BLaER1 (cell line): Measurements from ENCODE around the gene RPN1.
A peak's percentile ranks its signal among the peaks of the same experiment; 100 is the strongest.

Source experiments
- H3K27ac ChIP-seq: shearing (Covaris generic); formaldehyde crosslinking; 2 replicates; pipeline ENCODE4 v1.8.1; 2022
- H3K27me3 ChIP-seq: shearing (Covaris generic); formaldehyde crosslinking; 2 replicates; pipeline ENCODE4 v1.8.1; 2022
- H3K36me3 ChIP-seq: shearing (Covaris generic); formaldehyde crosslinking; 2 replicates; pipeline ENCODE4 v1.8.1; 2022
- H3K4me1 ChIP-seq: shearing (Covaris generic); formaldehyde crosslinking; 2 replicates; pipeline ENCODE4 v1.8.1; 2022
- H3K4me2 ChIP-seq: shearing (Covaris generic); formaldehyde crosslinking; 2 replicates; pipeline ENCODE4 v1.8.1; 2022
- H3K4me3 ChIP-seq: shearing (Covaris generic); formaldehyde crosslinking; 2 replicates; pipeline ENCODE4 v1.8.1; 2022
- H3K9ac ChIP-seq: shearing (Covaris generic); formaldehyde crosslinking; 2 replicates; pipeline ENCODE4 v1.8.1; 2022
- H3K9me3 ChIP-seq: shearing (Covaris generic); formaldehyde crosslinking; 2 replicates; pipeline ENCODE4 v1.8.1; 2022
- H4K20me1 ChIP-seq: shearing (Covaris generic); formaldehyde crosslinking; 2 replicates; pipeline ENCODE4 v1.8.1; 2022
- Cebpa-rat ChIP-seq: shearing (Covaris generic); IDR thresholded peaks from 2 replicates; pipeline ENCODE4 v1.8.1; 2022

The RPN1 gene

GRCh38 chr3:128584412-128585020 lies 66.1 kb downstream of the RPN1 start:
- H3K27ac ChIP-seq = peak overlapping the region; percentile 23; the same call in 1 of the 2 replicates
- TF ChIP-seq Cebpa-rat = no peak
- H3K4me2 ChIP-seq = peak overlapping the region; percentile 77
- H3K27me3 ChIP-seq = no peaks in the 10 kb centered on the region
- H3K36me3 ChIP-seq = no peaks in the 10 kb centered on the region
- no peaks in the 10 kb centered on the region for H4K20me1 ChIP-seq
- H3K4me1 ChIP-seq = peaks cover 19% of the 10 kb centered on the region
- no peak overlapping the region for H3K4me3 ChIP-seq
- no peak overlapping the region; the same call in 1 of the 2 replicates for H3K9ac ChIP-seq
- peaks cover 12% of the 10 kb centered on the region for H3K9me3 ChIP-seq

GRCh38 chr3:128581566-128581965 lies 69.1 kb downstream of the RPN1 start:
- peaks cover 19% of the 10 kb centered on the region for H3K4me1 ChIP-seq
- H3K27me3 ChIP-seq = no peaks in the 10 kb centered on the region
- no peak overlapping the region for H3K4me3 ChIP-seq
- no peaks in the 10 kb centered on the region for H3K36me3 ChIP-seq
- no peak overlapping the region for H3K4me2 ChIP-seq
- no peaks in the 10 kb centered on the region for H4K20me1 ChIP-seq
- no peak overlapping the region for H3K27ac ChIP-seq
- H3K9ac ChIP-seq = no peak overlapping the region
- TF ChIP-seq Cebpa-rat = no peak
- peaks cover 11% of the 10 kb centered on the region for H3K9me3 ChIP-seq

DNA sequence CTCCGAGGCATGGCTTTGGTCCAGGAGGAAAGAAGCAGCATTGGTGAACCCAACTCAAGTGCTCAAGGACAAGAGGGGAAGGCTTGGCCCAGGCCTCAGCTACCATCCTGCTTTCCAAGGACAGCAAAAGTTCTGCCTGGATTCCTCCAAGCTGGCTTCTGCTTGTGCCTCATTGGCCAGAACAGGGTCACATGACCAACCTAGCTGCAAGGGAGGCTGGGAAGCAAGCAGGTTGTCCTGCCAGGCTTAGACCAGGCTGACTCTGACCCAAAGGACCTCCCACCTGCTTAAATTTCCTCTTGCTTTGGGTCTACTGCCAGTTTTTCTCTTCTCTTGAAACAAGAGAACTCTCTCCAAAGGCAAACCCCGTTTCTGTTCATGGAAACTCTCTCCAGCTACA lies 70.7 kb downstream of the RPN1 start:
- H3K36me3 ChIP-seq = no peaks in the 10 kb centered on the region
- H3K9ac ChIP-seq = no peak overlapping the region
- H3K4me3 ChIP-seq = no peak overlapping the region
- H4K20me1 ChIP-seq = no peaks in the 10 kb centered on the region
- H3K27me3 ChIP-seq = no peaks in the 10 kb centered on the region
- no peak for TF ChIP-seq Cebpa-rat
- H3K9me3 ChIP-seq = peaks cover 11% of the 10 kb centered on the region
- no peak overlapping the region for H3K27ac ChIP-seq
- peaks cover 15% of the 10 kb centered on the region for H3K4me1 ChIP-seq
- H3K4me2 ChIP-seq = no peak overlapping the region

DNA sequence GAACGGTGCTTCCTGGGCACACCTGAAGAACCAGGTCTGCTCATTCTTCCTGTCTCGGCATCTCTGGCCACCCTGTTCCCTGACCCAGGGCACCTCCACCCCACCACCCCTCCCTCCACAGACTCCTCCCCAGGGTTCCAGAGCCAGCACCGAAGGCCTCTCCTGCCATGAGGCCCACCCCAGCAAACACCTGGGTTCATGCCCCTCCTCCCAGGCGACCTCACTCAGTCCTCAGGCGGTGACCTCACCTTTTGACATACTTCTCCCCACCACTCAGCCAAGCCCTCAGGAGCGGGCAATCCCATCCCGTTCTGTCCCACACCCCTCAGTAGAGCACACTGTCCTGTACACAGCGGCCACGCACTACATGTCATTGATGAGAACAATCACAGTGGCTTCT lies 72.3 kb downstream of the RPN1 start:
- no peaks in the 10 kb centered on the region for H3K36me3 ChIP-seq

GRCh38 chr3:128577711-128578110 lies 72.9 kb downstream of the RPN1 start:
- TF ChIP-seq Cebpa-rat = no peak
- Histone ChIP-seq H3K4me3 (no peak overlapping the region), H3K4me2 (no peak overlapping the region), H4K20me1 (no peaks in the 10 kb centered on the region), H3K9me3 (peaks cover 11% of the 10 kb centered on the region), H3K36me3 (no peaks in the 10 kb centered on the region), H3K27me3 (no peaks in the 10 kb centered on the region), H3K27ac (no peak overlapping the region), H3K4me1 (peaks cover 14% of the 10 kb centered on the region), H3K9ac (no peak overlapping the region)

More for the DNA sequence above, 72.3 kb downstream of the RPN1 start:
- H3K9me3 ChIP-seq = peaks cover 11% of the 10 kb centered on the region
- H3K27ac ChIP-seq = no peak overlapping the region
- TF ChIP-seq Cebpa-rat = no peak
- no peak overlapping the region for H3K9ac ChIP-seq
- peaks cover 8% of the 10 kb centered on the region for H3K4me1 ChIP-seq
- H3K27me3 ChIP-seq = no peaks in the 10 kb centered on the region
- H4K20me1 ChIP-seq = no peaks in the 10 kb centered on the region
- no peak overlapping the region for H3K4me2 ChIP-seq
- H3K4me3 ChIP-seq = no peak overlapping the region

DNA sequence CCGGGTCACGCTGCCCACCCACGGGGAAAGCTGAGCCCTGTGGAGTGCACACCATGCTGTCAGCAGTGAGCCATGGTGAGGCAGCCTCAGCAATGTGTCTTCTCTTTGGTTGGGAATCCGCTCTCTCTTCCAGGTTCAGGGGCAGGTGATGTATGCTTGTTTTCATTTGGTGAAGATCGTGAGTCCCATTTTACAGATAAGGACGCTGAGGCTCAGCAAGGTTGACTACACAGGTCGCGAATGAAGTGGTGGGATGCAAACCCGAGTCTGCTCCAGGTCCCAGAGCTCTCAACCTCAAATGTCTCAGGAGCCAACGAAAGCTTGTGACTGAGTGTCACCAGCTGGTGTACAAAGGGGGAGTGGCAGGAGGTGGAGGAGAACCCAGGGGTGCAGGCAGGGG lies 74.3 kb downstream of the RPN1 start:
- Histone ChIP-seq H3K36me3 (no peaks in the 10 kb centered on the region), H4K20me1 (no peaks in the 10 kb centered on the region), H3K9ac (no peak overlapping the region), H3K4me3 (no peak overlapping the region), H3K27ac (no peak overlapping the region), H3K4me1 (peaks cover 14% of the 10 kb centered on the region), H3K27me3 (no peaks in the 10 kb centered on the region), H3K9me3 (peaks cover 11% of the 10 kb centered on the region), H3K4me2 (no peak overlapping the region)
- no peak for TF ChIP-seq Cebpa-rat

DNA sequence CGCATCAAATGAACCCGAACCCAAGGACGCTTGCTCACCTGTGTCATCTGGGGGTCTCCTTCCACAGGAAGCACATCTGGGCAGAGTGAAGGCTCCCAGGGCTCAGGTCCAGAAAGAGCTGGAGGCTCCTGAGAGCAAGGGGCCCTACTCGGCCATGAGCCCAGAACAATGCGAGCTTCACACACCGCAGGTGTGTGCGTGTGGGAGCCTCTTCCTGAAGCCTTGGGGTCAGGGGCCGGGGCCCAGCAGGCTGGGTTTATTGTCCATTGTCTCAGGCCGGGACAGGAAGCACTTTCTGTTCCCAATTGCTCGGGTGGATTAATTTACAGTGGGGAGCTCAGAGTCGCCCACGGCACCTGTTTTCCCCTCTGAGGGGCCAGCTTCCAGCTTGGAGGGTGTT lies 74.8 kb downstream of the RPN1 start:
- Histone ChIP-seq H4K20me1 (no peaks in the 10 kb centered on the region), H3K27me3 (no peaks in the 10 kb centered on the region), H3K9ac (no peak overlapping the region), H3K4me1 (peaks cover 14% of the 10 kb centered on the region), H3K4me2 (no peak overlapping the region), H3K4me3 (no peak overlapping the region), H3K27ac (no peak overlapping the region), H3K36me3 (no peaks in the 10 kb centered on the region), H3K9me3 (peaks cover 11% of the 10 kb centered on the region)
- TF ChIP-seq Cebpa-rat = no peak

GRCh38 chr3:128573707-128574162 lies 76.9 kb downstream of the RPN1 start:
- H3K9me3 ChIP-seq = no peaks in the 10 kb centered on the region
- no peak overlapping the region for H3K9ac ChIP-seq
- no peak overlapping the region for H3K4me3 ChIP-seq
- peak overlapping the region; percentile 48 for H3K4me2 ChIP-seq
- TF ChIP-seq Cebpa-rat = no peak
- no peaks in the 10 kb centered on the region for H3K36me3 ChIP-seq
- no peak overlapping the region for H3K27ac ChIP-seq
- H3K27me3 ChIP-seq = no peaks in the 10 kb centered on the region
- no peaks in the 10 kb centered on the region for H4K20me1 ChIP-seq
- peaks cover 14% of the 10 kb centered on the region for H3K4me1 ChIP-seq

DNA sequence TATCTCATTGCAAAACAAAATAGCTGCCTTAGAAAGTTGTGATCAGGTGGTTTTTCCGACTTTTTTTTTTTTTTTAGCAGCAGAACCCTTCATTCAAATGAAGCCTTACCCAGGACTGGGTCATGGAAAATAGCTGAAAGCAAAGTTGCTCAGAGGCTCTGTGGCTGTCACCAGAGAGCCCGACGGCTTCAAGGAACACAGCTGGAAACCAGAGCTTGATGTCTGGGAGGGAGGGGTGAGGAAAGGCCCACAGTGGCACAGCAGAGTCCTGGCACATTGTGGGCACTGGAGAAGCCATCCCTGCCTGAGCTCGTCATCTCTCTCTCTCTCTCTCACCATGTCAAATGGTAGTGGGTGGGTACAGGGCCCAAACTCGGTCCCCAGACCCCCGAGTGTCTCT lies 77.5 kb downstream of the RPN1 start:
- Histone ChIP-seq H3K4me3 (no peak overlapping the region), H3K4me2 (peak overlapping the region; percentile 48)
- no peak for TF ChIP-seq Cebpa-rat

DNA sequence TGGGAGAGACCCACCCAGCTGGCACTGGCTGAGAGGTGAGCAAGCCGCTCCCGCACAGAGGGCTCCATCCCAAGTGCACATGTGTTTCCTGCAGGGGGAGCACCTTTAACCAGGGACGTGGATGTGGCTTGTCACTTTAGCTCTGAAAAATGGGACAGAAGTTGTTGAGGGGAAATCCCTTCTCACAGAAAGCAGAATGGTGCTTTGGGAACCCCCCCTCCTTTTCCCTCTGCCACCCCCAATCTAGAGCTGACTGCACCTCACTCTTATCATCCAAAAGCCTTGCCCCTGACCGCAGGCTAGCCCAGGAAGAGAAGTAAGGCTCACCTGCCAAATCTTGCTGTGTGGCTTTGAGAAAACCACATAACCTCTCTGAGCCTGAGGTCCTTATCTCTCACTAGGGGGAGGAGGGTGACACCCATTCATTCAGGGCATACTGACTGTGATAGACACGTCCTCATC lies 77.9 kb downstream of the RPN1 start:
- H3K4me2 ChIP-seq = no peak overlapping the region
- H3K4me3 ChIP-seq = no peak overlapping the region
- H3K36me3 ChIP-seq = no peaks in the 10 kb centered on the region
- no peaks in the 10 kb centered on the region for H3K27me3 ChIP-seq
- H3K9ac ChIP-seq = no peak overlapping the region
- no peaks in the 10 kb centered on the region for H4K20me1 ChIP-seq
- no peak for TF ChIP-seq Cebpa-rat
- H3K4me1 ChIP-seq = peaks cover 14% of the 10 kb centered on the region
- H3K9me3 ChIP-seq = no peaks in the 10 kb centered on the region
- no peak overlapping the region for H3K27ac ChIP-seq

More for the DNA sequence above, 77.5 kb downstream of the RPN1 start:
- H3K36me3 ChIP-seq = no peaks in the 10 kb centered on the region
- H3K9me3 ChIP-seq = no peaks in the 10 kb centered on the region
- H3K27ac ChIP-seq = no peak overlapping the region
- no peaks in the 10 kb centered on the region for H4K20me1 ChIP-seq
- no peaks in the 10 kb centered on the region for H3K27me3 ChIP-seq
- H3K9ac ChIP-seq = no peak overlapping the region
- H3K4me1 ChIP-seq = peaks cover 14% of the 10 kb centered on the region

DNA sequence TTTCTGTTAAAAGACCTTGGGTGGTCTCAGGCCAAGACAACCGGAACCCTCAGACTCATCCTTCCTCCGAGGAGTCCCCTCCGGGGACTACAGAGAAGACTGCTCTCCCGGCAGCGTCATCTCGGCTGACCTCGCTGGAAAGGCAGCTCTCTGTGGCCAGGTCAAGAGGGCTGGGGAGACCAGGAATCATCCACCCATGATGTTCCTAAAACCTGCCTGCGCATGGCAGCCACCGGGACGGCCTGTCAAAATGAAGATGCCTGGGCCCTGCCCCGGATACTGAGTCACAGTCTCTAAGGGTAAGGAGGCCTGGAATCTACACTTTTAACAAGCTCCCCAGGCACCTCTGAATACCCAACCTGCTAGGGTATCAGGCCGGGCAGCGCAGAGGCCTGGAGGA lies 78.6 kb downstream of the RPN1 start:
- H3K4me3 ChIP-seq = no peak overlapping the region
- H3K4me1 ChIP-seq = peaks cover 14% of the 10 kb centered on the region
- no peak overlapping the region for H3K27ac ChIP-seq
- no peak overlapping the region for H3K9ac ChIP-seq
- no peaks in the 10 kb centered on the region for H3K36me3 ChIP-seq
- H3K27me3 ChIP-seq = no peaks in the 10 kb centered on the region
- TF ChIP-seq Cebpa-rat = no peak
- H3K4me2 ChIP-seq = no peak overlapping the region
- no peaks in the 10 kb centered on the region for H4K20me1 ChIP-seq
- no peaks in the 10 kb centered on the region for H3K9me3 ChIP-seq
